Esophagus muscularis mucosa (tissue), 4 donors: Measurements from ENCODE around the gene PSME1. TPM values are rescaled to one million over a fixed set of nuclear protein-coding genes. Genes with fewer than 3 reads are reported as not detected.

Experiments used
- DNase-seq: peaks from one replicate; pipeline ENCODE4 v3.0.0-alpha.2; 2017; ENCODE audit errors: extremely low spot score
- H3K27ac ChIP-seq, 4 donors: fragments of 200-600 bp; sonication (generic); replicated peaks in 1 of 4; 1 replicate in 3 of 4; 2 replicates in 1 of 4; pipeline ENCODE4 v1.5.1; 2016 to 2019; ENCODE audit warnings: mild to moderate bottlenecking in 1 of 4
- H3K27me3 ChIP-seq, 4 donors: fragments of 200-600 bp; sonication (generic); one replicate each; pipeline versions ENCODE4 v1.5.1 to v1.6.0; 2016 to 2019
- H3K36me3 ChIP-seq, 4 donors: fragments of 200-600 bp; sonication (generic); one replicate each; pipeline ENCODE4 v1.5.1; 2016 to 2019
- H3K4me1 ChIP-seq, 4 donors: fragments of 200-600 bp; sonication (generic); one replicate each; pipeline ENCODE4 v1.5.1; 2016 to 2019
- H3K4me3 ChIP-seq, 4 donors: fragments of 200-600 bp; sonication (generic); 1 replicate in 2 of 4; 2 replicates in 2 of 4; pipeline ENCODE4 v1.5.1; 2016 to 2019; ENCODE audit warnings: mild to moderate bottlenecking in 4 of 4, moderate library complexity in 1 of 4
- H3K9me3 ChIP-seq, 4 donors: fragments of 200-600 bp; sonication (generic); 1 replicate in 3 of 4; 2 replicates in 1 of 4; pipeline ENCODE4 v1.5.1; 2016 to 2019
- CTCF ChIP-seq, 3 experiments: fragments of 200-600 bp in 2 of 3; fragments of 450-650 bp in 1 of 3; sonication (generic) in 2 of 3; IDR thresholded peaks; one replicate each; pipeline ENCODE4 v1.5.1; 2017 to 2019; ENCODE audit warnings: antibody characterized with exemption in 3 of 3, mild to moderate bottlenecking in 2 of 3, moderate library complexity in 1 of 3
- EP300 ChIP-seq: sonication (generic); formaldehyde crosslinking; IDR thresholded peaks from one replicate; pipeline ENCODE4 v1.6.1; 2017; ENCODE audit warnings: antibody characterized with exemption
- POLR2A ChIP-seq: fragments of 450-650 bp; IDR thresholded peaks from one replicate; pipeline ENCODE4 v1.6.1; 2017; ENCODE audit warnings: antibody characterized with exemption, moderate library complexity, mild to moderate bottlenecking, low read depth
- POLR2AphosphoS5 ChIP-seq, 2 donors: sonication (generic); formaldehyde crosslinking; IDR thresholded peaks; one replicate each; pipeline ENCODE4 v1.6.1; 2017; ENCODE audit warnings: antibody characterized with exemption in 2 of 2
- WGBS: methylation state at CpG from one replicate; pipeline ENCODE4 v1.1.5; 2018; 5-methylcytosine and 5-hydroxymethylcytosine counted together
- intact Hi-C: fragments of 100-400 bp; cut with DNase I; formaldehyde crosslinking; loops from one replicate; pipeline ENCODE4 v1.15.1; 2023
- total RNA-seq, 4 donors: library from RNA; depleted of rRNA; stranded (reverse); fragments of >200 nt; gene quantifications; one replicate each; pipeline versions ENCODE4 v1.1.0 to v1.2.1, GENCODE V29; 2016

The PSME1 gene
- total RNA-seq, 4 donors from 2014 or later, result 129 to 158 (median 143) TPM

GRCh38 chr14:24167469-24168114 lies 31.6 kb downstream of the PSME1 start:
- Histone ChIP-seq H3K9me3 (no peaks in the 10 kb centered on the region), H3K36me3 (peaks cover 53 to 72% (median 61%) of the 10 kb centered on the region in 4 donors), H3K27ac (no peak overlapping the region), H3K4me1 (peaks cover 19 to 47% (median 35%) of the 10 kb centered on the region in 4 donors), H3K4me3 (no peak overlapping the region), H3K27me3 (no peaks in the 10 kb centered on the region)
- intact Hi-C loops, result no loop called here
- 84% methylated on average over 3 of the region's 3 CpGs for WGBS
- TF ChIP-seq CTCF (IDR thresholded peaks at IDR 0.05) (no peak), EP300 (no peak), POLR2AphosphoS5 (IDR thresholded peaks at IDR 0.05) (no peak), POLR2A (no peak)
- DNase-seq, result no peak

- no peaks in the 10 kb centered on the region for H3K9me3 ChIP-seq
- H3K27ac ChIP-seq, result peak within 1 kb of the TSS; percentile 40 to 75 (median 59)
- peaks cover 7 to 22% (median 20%) of the 10 kb centered on the region in 4 donors for H3K4me1 ChIP-seq
- TF ChIP-seq POLR2A (no peak), POLR2AphosphoS5 (IDR thresholded peaks at IDR 0.05) (peak; percentile 14 to 32), CTCF (IDR thresholded peaks at IDR 0.05) (no peak)
- intact Hi-C loops, result no loop called here
- H3K27me3 ChIP-seq, result no peaks in the 10 kb centered on the region
- peaks cover 15 to 45% (median 36%) of the 10 kb centered on the region in 4 donors for H3K36me3 ChIP-seq
- peak; percentile 95 for DNase-seq
- WGBS, result 39% methylated on average over 11 of the region's 63 CpGs
- peak within 1 kb of the TSS; percentile 49 to 58 (median 52) for H3K4me3 ChIP-seq
Observed at GRCh38 chr14:24171422-24172260, 35.6 kb downstream of the PSME1 start, which contains the start of gene REC8. Gene REC8, plus strand, starts transcription at chr14:24172080. Its CDS starts 473 bp downstream, at chr14:24172553.

- Histone ChIP-seq H3K36me3 (peaks cover 7 to 45% (median 36%) of the 10 kb centered on the region in 4 donors), H3K27ac (peak overlapping the region; percentile 40 to 75 (median 59)), H3K4me1 (peaks cover 7 to 22% (median 20%) of the 10 kb centered on the region in 4 donors), H3K9me3 (no peaks in the 10 kb centered on the region), H3K27me3 (no peaks in the 10 kb centered on the region), H3K4me3 (peak overlapping the region; percentile 49 to 58 (median 52))
- DNase-seq, result no peak
- WGBS, result 41% methylated on average over 21 of the region's 30 CpGs
- TF ChIP-seq EP300, result no peak
- no peak for TF ChIP-seq POLR2AphosphoS5 (IDR thresholded peaks at IDR 0.05)
- TF ChIP-seq POLR2A, result no peak
- no peak for TF ChIP-seq CTCF (IDR thresholded peaks at IDR 0.05)
- intact Hi-C loops, result no loop called here
Observed at GRCh38 chr14:24172261-24172860, 36.4 kb downstream of the PSME1 start.

- TF ChIP-seq POLR2A, result no peak
- TF ChIP-seq POLR2AphosphoS5 (IDR thresholded peaks at IDR 0.05), result no peak
- TF ChIP-seq CTCF (IDR thresholded peaks at IDR 0.05), result no peak
- no peak for TF ChIP-seq EP300
- WGBS, result 71% methylated on average over 20 of the region's 20 CpGs
- DNase-seq, result no peak
Observed at GRCh38 chr14:24172871-24173281, 36.9 kb downstream of the PSME1 start.

More at GRCh38 chr14:24172871-24173281, 36.9 kb downstream of the PSME1 start:
- H3K27ac ChIP-seq, result peak overlapping the region in 2 of 4 donors; percentile 23 to 75
- H3K36me3 ChIP-seq, result peaks cover 8 to 45% (median 37%) of the 10 kb centered on the region in 4 donors
- H3K4me1 ChIP-seq, result peaks cover 7 to 22% (median 20%) of the 10 kb centered on the region in 4 donors
- no peaks in the 10 kb centered on the region for H3K27me3 ChIP-seq
- H3K9me3 ChIP-seq, result no peaks in the 10 kb centered on the region
- intact Hi-C loops, result no loop called here
- peak overlapping the region in 2 of 4 donors; percentile 49 to 58 for H3K4me3 ChIP-seq
